Activated naive CD4-positive, alpha-beta T cell treated with Interleukin-2 at 50 U/mL for 16 hours (primary cell): Measurements from ENCODE around the gene COL9A2.

Experiments
- DNase-seq: peaks from one replicate; pipeline ENCODE4 v3.0.0-alpha.2; 2020

Gene COL9A2

GRCh38 chr1:40301541-40302299 is 15.4 kb downstream of the COL9A2 start:
- no peak for DNase-seq

- no peak for DNase-seq
These were observed 16.0 kb downstream of the COL9A2 start for GRCh38 chr1:40301066-40301465.

GRCh38 chr1:40300651-40301050 is 16.4 kb downstream of the COL9A2 start:
- no peak for DNase-seq

GRCh38 chr1:40300249-40300567 is 16.9 kb downstream of the COL9A2 start:
- DNase-seq, result no peak

- DNase-seq, result no peak
These were observed 17.5 kb downstream of the COL9A2 start for GRCh38 chr1:40299366-40300248.

GRCh38 chr1:40291293-40291692 is 25.8 kb downstream of the COL9A2 start:
- no peak for DNase-seq

GRCh38 chr1:40281853-40282252 is 35.2 kb downstream of the COL9A2 start:
- DNase-seq, result no peak

- DNase-seq, result no peak
These were observed 41.0 kb downstream of the COL9A2 start for GRCh38 chr1:40276122-40276521.

GRCh38 chr1:40274331-40274730 is 42.8 kb downstream of the COL9A2 start:
- no peak for DNase-seq

GRCh38 chr1:40273547-40274166 is 43.4 kb downstream of the COL9A2 start:
- DNase-seq, result no peak

- DNase-seq, result no peak
These were observed 44.4 kb downstream of the COL9A2 start for GRCh38 chr1:40272653-40273213.

GRCh38 chr1:40270152-40270834 is 46.8 kb downstream of the COL9A2 start:
- no peak for DNase-seq

GRCh38 chr1:40268211-40268610 is 48.9 kb downstream of the COL9A2 start:
- DNase-seq, result no peak

- no peak for DNase-seq
These were observed 49.3 kb downstream of the COL9A2 start for GRCh38 chr1:40267767-40268187.

GRCh38 chr1:40266786-40267535 is 50.1 kb downstream of the COL9A2 start:
- no peak for DNase-seq

- no peak for DNase-seq
These were observed 51.2 kb downstream of the COL9A2 start for GRCh38 chr1:40265919-40266318.

GRCh38 chr1:40265298-40265697 is 51.8 kb downstream of the COL9A2 start:
- DNase-seq, result no peak

- no peak for DNase-seq
These were observed 52.7 kb downstream of the COL9A2 start for GRCh38 chr1:40264354-40264781.

GRCh38 chr1:40258445-40258769 is 58.7 kb downstream of the COL9A2 start:
- no peak for DNase-seq

- peak; percentile 97 for DNase-seq
These were observed 59.2 kb downstream of the COL9A2 start, which contains the start of gene ZMPSTE24 for GRCh38 chr1:40257688-40258444. ZMPSTE24 (plus strand) TSS chr1:40258236; CDS start chr1:40258272, 36 bp downstream.

GRCh38 chr1:40257313-40257687 is 59.8 kb downstream of the COL9A2 start:
- no peak for DNase-seq
